Activated naive CD8-positive, alpha-beta T cell (primary cell): Measurements from ENCODE around the gene RNF41.

Source experiments
- H3K27ac Mint-ChIP-seq: one replicate; pipeline ENCODE4 v1.8.0; 2021; ENCODE audit warnings: mixed read lengths
- H3K27me3 Mint-ChIP-seq: one replicate; pipeline ENCODE4 v1.8.0; 2021; ENCODE audit warnings: mixed read lengths
- H3K36me3 Mint-ChIP-seq: one replicate; pipeline ENCODE4 v1.8.0; 2021; ENCODE audit warnings: mixed read lengths
- H3K4me1 Mint-ChIP-seq: one replicate; pipeline ENCODE4 v1.8.0; 2021; ENCODE audit warnings: low read depth, mixed read lengths
- H3K4me3 Mint-ChIP-seq: one replicate; pipeline ENCODE4 v1.8.0; 2021; ENCODE audit warnings: mild to moderate bottlenecking, mixed read lengths
- H3K9me3 Mint-ChIP-seq: one replicate; pipeline ENCODE4 v1.8.0; 2021; ENCODE audit warnings: low read depth, mixed read lengths

Gene RNF41

DNA sequence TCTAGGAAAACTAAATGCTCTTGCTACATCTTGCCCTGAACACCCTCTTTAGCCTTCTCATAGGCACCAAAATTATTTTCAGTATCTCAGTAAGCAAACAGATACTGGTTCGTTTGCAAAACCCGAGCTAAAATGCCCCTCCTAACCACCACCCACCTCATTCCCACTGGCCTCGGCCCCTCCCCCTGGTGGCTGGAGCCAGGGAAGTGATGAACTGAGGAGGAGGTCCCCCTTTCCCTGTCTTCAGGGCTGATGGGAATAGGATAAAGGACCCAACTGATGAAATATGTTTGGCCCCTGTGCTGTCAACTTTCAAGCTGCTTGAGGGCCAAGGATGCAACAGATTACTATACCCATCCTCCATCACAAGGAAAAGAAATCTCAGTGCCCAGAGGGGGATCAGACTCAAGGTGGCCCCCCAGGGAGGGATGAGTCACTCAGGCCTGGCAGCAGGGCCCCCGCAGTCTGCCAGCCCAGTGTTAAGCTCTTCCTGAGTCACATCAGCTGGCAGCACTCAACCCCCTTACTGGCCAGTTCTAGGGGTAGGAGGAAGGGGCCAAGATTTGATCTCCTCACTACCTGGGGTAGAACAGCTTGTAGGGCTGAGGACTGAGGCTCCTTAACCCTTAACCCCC, 34.7 kb upstream of the RNF41 start:
- H3K4me1 Mint-ChIP-seq, result peaks cover 24% of the 10 kb centered on the region
- H3K4me3 Mint-ChIP-seq, result peak overlapping the region; percentile 88
- no peaks in the 10 kb centered on the region for H3K9me3 Mint-ChIP-seq
- peaks cover 4% of the 10 kb centered on the region for H3K36me3 Mint-ChIP-seq
- H3K27me3 Mint-ChIP-seq, result no peaks in the 10 kb centered on the region
- H3K27ac Mint-ChIP-seq, result peak overlapping the region; percentile 46

DNA sequence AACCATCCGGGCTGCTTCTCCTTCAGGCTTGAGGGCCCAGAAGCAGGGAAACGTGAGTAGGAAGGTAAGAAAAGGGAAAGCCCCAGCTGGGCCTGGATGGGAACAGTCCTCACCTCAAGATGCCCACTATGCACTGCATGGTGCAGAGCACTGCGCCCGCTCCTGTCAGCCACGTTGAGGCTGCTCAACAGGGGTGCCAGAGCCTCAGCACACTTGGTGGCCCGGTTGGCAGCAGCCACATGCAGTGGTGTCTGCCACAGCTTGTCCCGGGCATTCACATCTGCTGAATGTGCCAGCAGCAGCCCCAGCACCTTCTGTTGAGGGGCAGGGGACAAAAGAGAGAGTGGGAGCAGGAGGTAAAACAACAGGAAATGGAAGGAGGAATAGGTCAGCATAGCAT, 33.9 kb upstream of the RNF41 start:
- peaks cover 4% of the 10 kb centered on the region for H3K36me3 Mint-ChIP-seq
- H3K4me1 Mint-ChIP-seq, result peaks cover 24% of the 10 kb centered on the region
- H3K9me3 Mint-ChIP-seq, result no peaks in the 10 kb centered on the region
- H3K4me3 Mint-ChIP-seq, result no peak overlapping the region
- no peak overlapping the region for H3K27ac Mint-ChIP-seq
- H3K27me3 Mint-ChIP-seq, result no peaks in the 10 kb centered on the region

DNA sequence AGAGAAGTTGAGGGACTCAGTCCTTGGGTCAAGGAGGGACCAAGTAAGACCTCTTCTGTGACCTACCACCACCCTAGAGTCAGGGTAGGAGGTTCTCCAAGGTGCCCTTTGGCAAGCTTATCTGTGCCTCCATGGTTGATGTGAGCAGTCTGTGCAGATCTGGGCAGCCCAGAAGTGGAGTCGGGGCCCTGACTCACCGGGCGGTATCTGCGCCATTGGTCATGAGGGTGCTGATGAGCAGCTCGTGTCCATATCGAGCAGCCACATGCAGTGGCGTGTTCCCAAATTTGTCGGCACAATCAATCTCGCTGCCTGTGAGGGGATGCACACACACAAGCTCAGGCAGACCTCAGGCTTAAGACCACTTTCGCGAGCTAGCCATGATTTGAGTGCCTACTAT, 31.4 kb upstream of the RNF41 start:
- Mint-ChIP-seq H3K27ac (no peak overlapping the region), H3K36me3 (peaks cover 4% of the 10 kb centered on the region), H3K4me3 (no peak overlapping the region), H3K4me1 (peaks cover 16% of the 10 kb centered on the region), H3K9me3 (no peaks in the 10 kb centered on the region), H3K27me3 (no peaks in the 10 kb centered on the region)

DNA sequence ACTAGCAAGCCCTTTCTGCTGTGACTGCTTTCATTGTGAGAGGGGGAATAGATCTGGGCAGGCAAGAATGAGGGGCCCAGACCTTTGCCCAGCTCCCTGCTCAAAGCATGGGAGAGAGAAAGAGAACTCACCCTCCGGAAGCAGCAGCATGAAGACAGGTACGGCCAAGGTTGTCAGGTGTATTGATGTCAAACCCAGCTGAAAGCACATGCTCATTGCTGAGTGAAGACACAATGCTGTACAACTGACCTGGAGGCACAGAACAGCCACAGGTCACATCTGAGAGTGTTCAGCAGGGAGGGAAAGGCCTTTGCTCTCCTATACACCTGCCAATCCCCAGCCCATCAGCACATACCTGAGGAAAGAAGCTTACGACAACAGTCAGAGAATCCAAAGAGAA, 30.9 kb upstream of the RNF41 start:
- H3K27me3 Mint-ChIP-seq, result no peaks in the 10 kb centered on the region
- H3K4me1 Mint-ChIP-seq, result peaks cover 16% of the 10 kb centered on the region
- no peaks in the 10 kb centered on the region for H3K9me3 Mint-ChIP-seq
- peaks cover 4% of the 10 kb centered on the region for H3K36me3 Mint-ChIP-seq
- H3K4me3 Mint-ChIP-seq, result no peak overlapping the region
- H3K27ac Mint-ChIP-seq, result no peak overlapping the region

DNA sequence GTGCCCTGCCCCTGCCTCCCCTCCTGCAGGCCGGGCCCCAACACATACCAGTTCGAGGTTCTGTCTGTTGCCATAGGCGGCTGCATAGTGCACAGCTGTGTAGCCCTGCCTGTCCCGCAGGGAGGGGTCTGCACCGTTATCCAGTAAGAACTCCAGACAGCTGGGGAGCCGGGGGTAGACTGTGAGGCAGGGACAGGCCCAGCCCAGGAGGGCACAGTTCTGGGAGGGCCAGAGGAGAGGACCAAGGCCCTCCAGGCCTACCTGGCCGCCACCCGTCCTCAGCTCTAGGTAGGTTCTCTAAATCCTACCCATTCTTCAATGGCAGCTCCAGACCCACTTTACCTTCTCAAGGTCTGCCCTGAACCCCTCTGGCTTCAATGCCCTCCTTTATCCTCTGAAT, 27.0 kb upstream of the RNF41 start:
- Mint-ChIP-seq H3K9me3 (no peaks in the 10 kb centered on the region), H3K27me3 (no peaks in the 10 kb centered on the region), H3K36me3 (no peaks in the 10 kb centered on the region), H3K27ac (peak overlapping the region; percentile 41), H3K4me3 (no peak overlapping the region), H3K4me1 (no peaks in the 10 kb centered on the region)

DNA sequence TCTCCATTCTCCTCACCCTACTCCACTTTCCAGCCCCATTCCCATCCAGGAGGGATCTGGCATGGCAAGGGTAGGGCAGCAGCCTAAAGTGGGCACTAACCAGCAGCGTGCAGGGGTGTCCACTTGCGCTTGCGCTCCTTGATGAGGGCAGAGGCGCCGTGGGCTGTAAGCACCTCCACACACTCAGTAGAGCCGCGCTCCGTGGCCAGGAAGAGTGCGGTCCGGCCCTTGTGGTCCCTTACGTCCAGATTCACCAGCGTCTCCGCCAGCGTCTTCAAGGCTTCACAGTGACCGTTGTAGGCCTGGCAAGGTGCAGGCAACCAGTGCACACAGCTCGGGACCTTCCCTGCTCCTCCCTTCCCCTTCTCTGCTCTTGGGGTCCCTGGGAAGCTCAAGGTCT, 26.2 kb upstream of the RNF41 start:
- H3K27ac Mint-ChIP-seq, result no peak overlapping the region
- H3K27me3 Mint-ChIP-seq, result no peaks in the 10 kb centered on the region
- no peaks in the 10 kb centered on the region for H3K36me3 Mint-ChIP-seq
- H3K9me3 Mint-ChIP-seq, result no peaks in the 10 kb centered on the region
- H3K4me3 Mint-ChIP-seq, result no peak overlapping the region
- no peaks in the 10 kb centered on the region for H3K4me1 Mint-ChIP-seq

DNA sequence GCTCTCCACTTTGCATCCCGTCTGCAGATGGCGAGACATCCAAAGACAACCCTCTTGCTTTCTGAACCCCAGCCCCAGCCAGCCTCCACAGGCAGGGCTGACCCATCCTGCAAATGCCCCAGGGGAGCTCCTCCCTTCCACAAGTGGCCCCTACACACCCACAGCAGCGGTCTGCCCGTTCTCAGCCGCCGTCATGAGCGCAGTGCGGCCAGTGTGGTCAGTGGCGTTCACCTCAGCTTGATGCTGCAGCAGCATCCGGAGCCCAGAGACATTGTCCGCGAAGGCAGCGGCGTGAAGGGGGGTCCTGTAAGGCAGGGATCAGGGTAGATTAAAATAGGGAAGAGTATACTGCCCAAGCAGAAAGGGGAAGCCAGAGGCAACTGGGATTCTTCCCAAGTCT, 22.8 kb upstream of the RNF41 start:
- Mint-ChIP-seq H3K27me3 (no peaks in the 10 kb centered on the region), H3K4me3 (no peak overlapping the region), H3K9me3 (no peaks in the 10 kb centered on the region), H3K4me1 (no peaks in the 10 kb centered on the region), H3K36me3 (no peaks in the 10 kb centered on the region), H3K27ac (peak overlapping the region; percentile 77)

DNA sequence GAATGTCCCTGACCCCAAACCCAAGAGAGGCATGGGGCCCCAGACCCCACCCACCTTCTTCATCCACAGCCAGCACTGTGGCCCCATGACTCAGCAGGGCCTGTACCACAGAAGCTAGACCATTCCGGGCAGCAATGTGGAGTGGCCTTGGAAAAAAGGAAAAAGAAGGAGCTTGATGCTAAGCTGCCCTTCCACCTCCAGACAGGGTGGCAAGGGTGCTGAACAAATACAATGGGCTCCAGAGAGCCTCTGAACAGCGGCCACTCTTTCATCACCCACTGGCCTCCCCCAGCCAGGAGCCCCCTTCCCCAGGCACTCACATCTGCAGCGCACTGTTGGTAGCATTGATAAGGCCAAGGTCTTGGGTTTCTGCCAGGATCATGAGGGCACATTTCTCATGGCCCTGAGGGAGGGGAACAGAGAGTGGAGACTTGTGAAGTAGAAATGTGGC, 22.0 kb upstream of the RNF41 start:
- Mint-ChIP-seq H3K9me3 (no peaks in the 10 kb centered on the region), H3K4me3 (no peak overlapping the region), H3K27ac (no peak overlapping the region), H3K4me1 (no peaks in the 10 kb centered on the region), H3K27me3 (no peaks in the 10 kb centered on the region), H3K36me3 (no peaks in the 10 kb centered on the region)

DNA sequence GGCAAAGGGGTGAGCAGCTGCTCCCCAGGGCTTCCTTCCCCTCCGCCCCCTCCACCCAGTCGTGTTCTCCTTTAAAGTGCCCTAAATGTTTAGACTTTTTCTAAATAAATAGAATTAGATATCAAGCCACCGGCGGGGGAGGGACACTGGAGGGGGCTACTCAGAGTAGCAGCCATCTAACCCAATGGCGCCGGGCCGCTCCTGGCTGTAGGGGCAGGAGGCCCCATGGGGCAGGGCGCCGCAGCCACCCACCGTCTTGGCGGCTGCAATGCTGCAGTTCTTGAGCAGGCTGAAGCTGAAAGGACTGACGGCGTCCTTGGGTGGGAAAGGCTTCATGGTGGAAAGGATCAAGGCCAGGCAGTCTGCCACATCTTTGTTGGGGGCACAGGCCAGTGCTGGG, 21.3 kb upstream of the RNF41 start:
- H3K27me3 Mint-ChIP-seq, result no peaks in the 10 kb centered on the region
- no peaks in the 10 kb centered on the region for H3K36me3 Mint-ChIP-seq
- no peaks in the 10 kb centered on the region for H3K9me3 Mint-ChIP-seq
- H3K4me1 Mint-ChIP-seq, result no peaks in the 10 kb centered on the region
- no peak overlapping the region for H3K27ac Mint-ChIP-seq
- H3K4me3 Mint-ChIP-seq, result no peak overlapping the region

DNA sequence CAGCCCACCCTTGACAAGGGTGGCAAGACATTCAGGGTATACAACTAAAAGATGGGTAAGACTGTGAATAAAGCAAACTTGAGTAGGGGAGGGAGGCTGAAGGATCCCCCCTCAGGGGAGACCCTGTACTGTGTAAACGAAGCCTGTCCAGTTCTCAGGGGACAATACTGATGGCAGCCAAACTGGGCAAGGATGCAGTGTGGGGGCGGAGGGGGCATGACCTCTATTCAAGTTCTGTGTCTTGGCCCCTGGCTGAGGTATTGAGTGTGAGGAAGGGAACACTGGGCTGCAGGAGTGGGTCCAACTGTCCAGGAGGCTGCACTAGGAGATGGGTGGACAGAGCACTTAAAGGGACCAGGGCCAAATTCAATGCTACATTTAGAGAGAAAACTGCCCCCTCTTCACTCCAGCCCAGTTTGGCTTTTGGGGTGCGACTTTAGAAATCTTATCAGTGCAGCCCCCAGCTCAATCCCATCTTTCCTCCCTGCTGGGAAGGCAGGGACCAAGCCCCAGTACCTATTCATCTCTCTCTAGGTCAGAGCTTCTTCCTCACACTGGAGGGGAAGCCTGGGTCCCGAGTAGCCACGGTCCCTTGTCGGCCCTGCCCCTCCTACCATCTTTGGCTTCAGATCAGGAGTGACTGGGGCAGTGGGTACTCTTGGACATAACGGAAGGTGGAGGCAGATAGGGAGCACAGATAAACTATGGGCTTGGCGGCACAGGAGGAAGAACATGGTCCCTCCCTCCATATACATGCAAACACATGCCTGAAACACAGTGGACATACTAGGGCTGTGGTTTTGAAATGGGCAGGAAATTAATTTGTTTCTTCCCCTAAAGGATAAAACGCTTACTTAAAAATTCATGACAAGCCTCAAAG, 19.9 kb upstream of the RNF41 start:
- H3K4me1 Mint-ChIP-seq, result no peaks in the 10 kb centered on the region
- H3K9me3 Mint-ChIP-seq, result no peaks in the 10 kb centered on the region
- no peak overlapping the region for H3K27ac Mint-ChIP-seq
- no peaks in the 10 kb centered on the region for H3K27me3 Mint-ChIP-seq
- H3K36me3 Mint-ChIP-seq, result no peaks in the 10 kb centered on the region
- H3K4me3 Mint-ChIP-seq, result no peak overlapping the region

DNA sequence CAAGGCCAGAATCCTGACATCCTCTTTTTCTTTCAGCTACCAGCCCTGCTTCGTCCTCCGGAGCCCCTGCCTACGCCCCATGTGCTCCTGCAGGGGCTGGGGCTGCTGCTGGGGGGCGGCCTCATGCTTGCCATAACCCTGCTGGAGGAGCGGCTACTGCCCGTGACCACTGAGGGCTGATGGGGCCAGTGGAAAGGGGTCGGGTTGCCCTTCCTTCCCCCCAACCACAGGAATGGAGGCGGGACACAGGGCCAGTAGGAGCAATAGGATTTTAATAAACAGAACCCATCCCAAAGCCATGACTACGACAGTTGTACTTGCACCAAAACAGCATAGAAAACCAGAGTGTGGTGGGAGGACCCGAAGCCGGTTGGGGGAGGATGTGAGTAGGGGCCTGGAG, 15.8 kb upstream of the RNF41 start:
- H3K4me3 Mint-ChIP-seq, result no peak overlapping the region
- no peak overlapping the region for H3K27ac Mint-ChIP-seq
- no peaks in the 10 kb centered on the region for H3K27me3 Mint-ChIP-seq
- H3K4me1 Mint-ChIP-seq, result no peaks in the 10 kb centered on the region
- no peaks in the 10 kb centered on the region for H3K36me3 Mint-ChIP-seq
- no peaks in the 10 kb centered on the region for H3K9me3 Mint-ChIP-seq

DNA sequence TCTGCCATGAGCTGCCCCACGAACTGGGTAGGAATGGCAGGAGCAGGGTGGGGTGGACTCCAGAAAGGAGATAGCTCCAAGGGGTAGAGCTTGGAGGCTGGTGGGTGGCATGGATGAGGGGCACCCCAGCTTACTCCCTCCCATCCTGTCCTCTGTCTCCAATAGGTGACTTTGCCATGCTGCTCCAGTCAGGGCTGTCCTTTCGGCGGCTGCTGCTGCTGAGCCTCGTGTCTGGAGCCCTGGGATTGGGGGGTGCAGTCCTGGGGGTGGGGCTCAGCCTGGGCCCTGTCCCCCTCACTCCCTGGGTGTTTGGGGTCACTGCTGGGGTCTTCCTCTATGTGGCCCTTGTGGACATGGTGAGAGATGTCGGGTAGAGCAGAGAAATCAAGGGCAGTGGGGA, 15.3 kb upstream of the RNF41 start:
- H3K27me3 Mint-ChIP-seq, result no peaks in the 10 kb centered on the region
- no peaks in the 10 kb centered on the region for H3K36me3 Mint-ChIP-seq
- no peak overlapping the region for H3K27ac Mint-ChIP-seq
- no peak overlapping the region for H3K4me3 Mint-ChIP-seq
- H3K9me3 Mint-ChIP-seq, result no peaks in the 10 kb centered on the region
- no peaks in the 10 kb centered on the region for H3K4me1 Mint-ChIP-seq

DNA sequence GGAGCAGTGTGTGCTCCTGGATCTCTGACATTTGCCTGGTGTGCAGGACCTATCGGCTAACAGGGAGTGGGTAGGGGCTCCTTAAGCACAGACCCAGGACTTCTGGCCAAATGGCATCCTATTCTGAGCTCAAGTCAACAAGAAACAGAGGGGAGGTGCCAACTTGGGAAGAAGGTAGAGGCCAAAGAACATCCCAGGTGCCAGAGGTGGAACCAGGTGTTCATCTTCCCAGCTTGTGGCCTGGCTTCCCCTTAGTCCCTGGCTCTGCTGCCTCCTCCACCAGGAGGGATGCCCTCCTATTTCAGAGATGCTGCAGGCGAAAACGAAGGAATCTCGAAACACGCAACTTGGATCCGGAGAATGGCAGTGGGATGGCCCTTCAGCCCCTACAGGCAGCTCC, 14.4 kb upstream of the RNF41 start:
- Mint-ChIP-seq H3K27ac (no peak overlapping the region), H3K4me3 (no peak overlapping the region), H3K27me3 (no peaks in the 10 kb centered on the region), H3K9me3 (no peaks in the 10 kb centered on the region), H3K4me1 (no peaks in the 10 kb centered on the region), H3K36me3 (no peaks in the 10 kb centered on the region)

DNA sequence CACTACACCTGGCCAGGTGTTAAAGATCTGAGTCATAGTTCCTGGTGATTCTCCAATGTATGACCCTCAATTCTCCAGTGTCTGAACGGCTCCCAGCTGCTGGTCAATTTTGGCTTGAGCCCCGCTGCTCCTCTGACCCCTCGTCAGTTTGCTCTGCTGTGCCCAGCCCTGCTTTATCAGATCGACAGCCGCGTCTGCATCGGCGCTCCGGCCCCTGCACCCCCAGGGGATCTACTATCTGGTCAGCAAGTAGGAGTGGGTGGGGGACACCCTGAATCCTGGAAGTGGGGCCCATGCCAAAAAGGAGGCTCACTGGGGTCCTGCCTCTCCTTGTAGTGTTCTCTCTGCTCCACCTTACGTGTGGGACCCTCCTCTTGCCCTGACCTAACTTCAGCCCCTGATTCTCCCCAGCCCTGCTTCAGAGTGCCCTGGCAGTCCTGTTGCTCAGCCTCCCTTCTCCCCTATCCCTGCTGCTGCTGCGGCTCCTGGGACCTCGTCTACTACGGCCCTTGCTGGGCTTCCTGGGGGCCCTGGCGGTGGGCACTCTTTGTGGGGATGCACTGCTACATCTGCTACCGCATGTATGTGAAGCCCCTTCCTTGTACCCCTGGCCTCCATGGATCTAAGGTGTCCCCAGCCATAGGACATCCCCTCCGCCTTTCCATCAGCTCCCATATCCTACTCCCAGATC, 13.2 kb upstream of the RNF41 start:
- H3K4me1 Mint-ChIP-seq, result no peaks in the 10 kb centered on the region
- H3K27ac Mint-ChIP-seq, result no peak overlapping the region
- H3K27me3 Mint-ChIP-seq, result no peaks in the 10 kb centered on the region
- no peak overlapping the region for H3K4me3 Mint-ChIP-seq
- H3K36me3 Mint-ChIP-seq, result no peaks in the 10 kb centered on the region
- no peaks in the 10 kb centered on the region for H3K9me3 Mint-ChIP-seq

DNA sequence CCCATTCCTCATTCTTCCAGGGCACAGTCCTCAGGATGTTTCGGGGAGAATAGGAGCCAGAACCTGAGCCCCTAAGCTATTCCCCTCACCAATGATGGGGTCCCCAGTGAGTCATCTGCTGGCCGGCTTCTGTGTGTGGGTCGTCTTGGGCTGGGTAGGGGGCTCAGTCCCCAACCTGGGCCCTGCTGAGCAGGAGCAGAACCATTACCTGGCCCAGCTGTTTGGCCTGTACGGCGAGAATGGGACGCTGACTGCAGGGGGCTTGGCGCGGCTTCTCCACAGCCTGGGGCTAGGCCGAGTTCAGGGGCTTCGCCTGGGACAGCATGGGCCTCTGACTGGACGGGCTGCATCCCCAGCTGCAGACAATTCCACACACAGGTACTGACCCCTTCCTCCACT, 9.5 kb upstream of the RNF41 start:
- H3K27ac Mint-ChIP-seq, result no peak overlapping the region
- H3K9me3 Mint-ChIP-seq, result no peaks in the 10 kb centered on the region
- no peak overlapping the region for H3K4me3 Mint-ChIP-seq
- peaks cover 2% of the 10 kb centered on the region for H3K36me3 Mint-ChIP-seq
- H3K4me1 Mint-ChIP-seq, result no peaks in the 10 kb centered on the region
- no peaks in the 10 kb centered on the region for H3K27me3 Mint-ChIP-seq
